ENCODE results near the gene OVCA2. TPM values are rescaled to one million over a fixed set of nuclear protein-coding genes. Genes with fewer than 3 reads are reported as not detected.

The OVCA2 gene
- total RNA-seq, 1 donor from 2014 or later: 32.7 TPM

DNA sequence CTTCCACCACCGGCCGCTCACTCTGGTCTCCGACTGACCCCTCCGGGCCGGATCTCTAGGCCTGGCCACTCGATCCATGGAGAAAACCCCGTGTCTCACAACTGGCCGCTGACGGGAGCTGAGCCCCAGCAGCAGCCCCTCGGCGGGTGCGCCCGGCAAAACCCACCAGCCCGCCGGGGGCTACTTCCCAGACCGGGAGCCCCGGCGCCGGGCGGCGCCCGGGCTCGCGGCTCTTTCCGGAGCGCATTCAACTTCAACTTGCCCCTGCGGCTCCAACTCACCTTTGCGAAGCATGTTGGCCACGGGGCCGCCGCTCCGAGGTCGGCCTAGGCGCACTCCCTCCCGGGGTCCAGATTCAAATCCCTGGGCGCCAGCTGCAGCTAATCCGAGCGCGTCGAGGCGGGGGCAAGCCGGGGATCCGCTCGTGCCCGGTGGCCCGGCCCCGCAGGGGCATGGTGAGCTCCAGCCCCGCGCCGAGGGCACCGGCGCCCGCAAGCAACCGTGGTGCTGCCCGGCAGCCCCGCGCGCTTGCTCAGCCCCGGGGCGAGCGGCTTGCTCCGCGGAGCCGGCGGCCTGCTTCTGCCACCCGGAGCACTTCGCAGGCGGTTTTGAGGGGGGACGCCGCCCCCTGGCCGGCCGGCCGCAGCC lies 17.1 kb upstream of the OVCA2 start:
- H3K9me3 Mint-ChIP-seq (ENCODE audit: unreplicated experiment): no peaks in the 10 kb centered on the region
- peaks cover 15% of the 10 kb centered on the region for H3K4me1 Mint-ChIP-seq (ENCODE audit: unreplicated experiment)
- TF ChIP-seq, protein P1, sequence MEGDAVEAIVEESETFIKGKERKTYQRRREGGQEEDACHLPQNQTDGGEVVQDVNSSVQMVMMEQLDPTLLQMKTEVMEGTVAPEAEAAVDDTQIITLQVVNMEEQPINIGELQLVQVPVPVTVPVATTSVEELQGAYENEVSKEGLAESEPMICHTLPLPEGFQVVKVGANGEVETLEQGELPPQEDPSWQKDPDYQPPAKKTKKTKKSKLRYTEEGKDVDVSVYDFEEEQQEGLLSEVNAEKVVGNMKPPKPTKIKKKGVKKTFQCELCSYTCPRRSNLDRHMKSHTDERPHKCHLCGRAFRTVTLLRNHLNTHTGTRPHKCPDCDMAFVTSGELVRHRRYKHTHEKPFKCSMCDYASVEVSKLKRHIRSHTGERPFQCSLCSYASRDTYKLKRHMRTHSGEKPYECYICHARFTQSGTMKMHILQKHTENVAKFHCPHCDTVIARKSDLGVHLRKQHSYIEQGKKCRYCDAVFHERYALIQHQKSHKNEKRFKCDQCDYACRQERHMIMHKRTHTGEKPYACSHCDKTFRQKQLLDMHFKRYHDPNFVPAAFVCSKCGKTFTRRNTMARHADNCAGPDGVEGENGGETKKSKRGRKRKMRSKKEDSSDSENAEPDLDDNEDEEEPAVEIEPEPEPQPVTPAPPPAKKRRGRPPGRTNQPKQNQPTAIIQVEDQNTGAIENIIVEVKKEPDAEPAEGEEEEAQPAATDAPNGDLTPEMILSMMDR (IDR thresholded peaks at IDR 0.05; ENCODE audit: unreplicated experiment): no peak
- H3K27ac Mint-ChIP-seq (ENCODE audit: unreplicated experiment): no peak overlapping the region
- H3K4me3 Mint-ChIP-seq (ENCODE audit: unreplicated experiment): no peak overlapping the region
- peaks cover 4% of the 10 kb centered on the region for H3K36me3 Mint-ChIP-seq (ENCODE audit: low read depth, unreplicated experiment)
- H3K27me3 Mint-ChIP-seq (ENCODE audit: unreplicated experiment): peaks cover 28% of the 10 kb centered on the region
- DNase-seq (ENCODE audit: low spot score): no peak

DNA sequence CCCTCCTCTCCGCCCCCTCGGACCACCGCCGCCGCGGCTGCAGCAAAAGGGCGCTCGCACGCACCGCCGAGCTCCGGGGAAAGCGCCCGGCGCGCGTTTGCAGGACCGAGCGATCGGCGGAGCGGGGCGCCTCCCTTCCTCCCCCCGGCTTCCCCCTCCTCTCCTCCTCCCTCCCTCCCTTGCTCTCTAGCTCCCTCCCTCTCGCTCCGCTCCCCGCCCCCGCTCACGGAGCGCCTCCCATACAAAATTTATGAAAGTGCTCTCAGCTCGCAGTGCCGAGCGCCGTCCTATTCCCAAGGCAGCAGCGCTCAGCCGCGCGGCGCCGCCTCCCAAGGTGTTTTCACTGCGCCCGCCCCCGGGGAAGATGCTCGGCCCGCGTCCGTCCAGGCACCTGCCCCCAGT lies 16.6 kb upstream of the OVCA2 start, which contains the start of gene RTN4RL1:
Gene RTN4RL1 (minus strand): TSS at position 115 of the 402 bp plus-strand sequence. CDS start 469 bp downstream, outside the sequence.
- peaks cover 25% of the 10 kb centered on the region for H3K27me3 Mint-ChIP-seq (ENCODE audit: unreplicated experiment)
- peak within 1 kb of the TSS; percentile 56 for H3K4me3 Mint-ChIP-seq (ENCODE audit: unreplicated experiment)
- H3K9me3 Mint-ChIP-seq (ENCODE audit: unreplicated experiment): no peaks in the 10 kb centered on the region
- H3K4me1 Mint-ChIP-seq (ENCODE audit: unreplicated experiment): peaks cover 11% of the 10 kb centered on the region
- H3K27ac Mint-ChIP-seq (ENCODE audit: unreplicated experiment): peak within 1 kb of the TSS; percentile 72
- TF ChIP-seq, protein P1 (IDR thresholded peaks at IDR 0.05; ENCODE audit: unreplicated experiment): no peak
- no peak for DNase-seq (ENCODE audit: low spot score)
- H3K36me3 Mint-ChIP-seq (ENCODE audit: low read depth, unreplicated experiment): peaks cover 4% of the 10 kb centered on the region

DNA sequence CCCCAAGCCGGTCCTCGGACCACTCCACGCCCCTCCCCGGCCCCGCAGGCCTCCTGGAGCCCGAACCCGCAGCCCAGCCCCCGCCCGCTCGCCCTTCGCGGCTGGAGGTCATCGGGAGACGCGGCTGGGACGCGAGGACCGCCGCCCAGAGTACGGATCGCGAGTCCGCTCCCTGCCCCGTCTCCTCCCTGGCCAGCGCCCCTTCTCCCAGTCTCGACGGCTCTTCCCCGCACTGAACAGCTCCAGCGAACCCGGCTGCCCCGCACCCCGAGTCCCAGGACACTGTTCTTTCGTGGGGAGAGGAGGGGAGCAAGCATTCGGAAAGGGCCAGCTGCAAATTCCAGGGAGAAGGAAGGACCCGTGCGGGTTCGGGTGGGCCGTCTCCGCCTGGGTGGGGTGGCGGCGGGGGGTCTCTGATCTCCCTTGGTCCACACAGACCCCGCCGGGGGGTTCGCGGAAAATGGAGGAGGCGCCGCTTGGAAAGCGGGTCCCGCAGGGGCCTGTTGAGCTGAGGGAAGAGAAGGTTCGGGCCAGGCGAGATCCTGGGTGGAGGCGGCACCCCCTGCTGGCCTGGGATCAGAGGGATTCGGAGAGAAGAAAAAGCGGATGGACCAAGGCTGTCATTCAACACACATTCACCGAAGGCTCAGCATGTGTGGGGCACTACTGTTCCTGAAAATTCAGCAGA lies 16.1 kb upstream of the OVCA2 start:
- Mint-ChIP-seq H3K27ac (ENCODE audit: unreplicated experiment) (peak overlapping the region; percentile 72), H3K4me1 (ENCODE audit: unreplicated experiment) (peaks cover 13% of the 10 kb centered on the region), H3K27me3 (ENCODE audit: unreplicated experiment) (peaks cover 22% of the 10 kb centered on the region), H3K4me3 (ENCODE audit: unreplicated experiment) (peak overlapping the region; percentile 56), H3K9me3 (ENCODE audit: unreplicated experiment) (no peaks in the 10 kb centered on the region), H3K36me3 (ENCODE audit: low read depth, unreplicated experiment) (peaks cover 4% of the 10 kb centered on the region)
- TF ChIP-seq, protein P1 (IDR thresholded peaks at IDR 0.05; ENCODE audit: unreplicated experiment): peak; percentile 49
- DNase-seq (ENCODE audit: low spot score): peak; percentile 77

DNA sequence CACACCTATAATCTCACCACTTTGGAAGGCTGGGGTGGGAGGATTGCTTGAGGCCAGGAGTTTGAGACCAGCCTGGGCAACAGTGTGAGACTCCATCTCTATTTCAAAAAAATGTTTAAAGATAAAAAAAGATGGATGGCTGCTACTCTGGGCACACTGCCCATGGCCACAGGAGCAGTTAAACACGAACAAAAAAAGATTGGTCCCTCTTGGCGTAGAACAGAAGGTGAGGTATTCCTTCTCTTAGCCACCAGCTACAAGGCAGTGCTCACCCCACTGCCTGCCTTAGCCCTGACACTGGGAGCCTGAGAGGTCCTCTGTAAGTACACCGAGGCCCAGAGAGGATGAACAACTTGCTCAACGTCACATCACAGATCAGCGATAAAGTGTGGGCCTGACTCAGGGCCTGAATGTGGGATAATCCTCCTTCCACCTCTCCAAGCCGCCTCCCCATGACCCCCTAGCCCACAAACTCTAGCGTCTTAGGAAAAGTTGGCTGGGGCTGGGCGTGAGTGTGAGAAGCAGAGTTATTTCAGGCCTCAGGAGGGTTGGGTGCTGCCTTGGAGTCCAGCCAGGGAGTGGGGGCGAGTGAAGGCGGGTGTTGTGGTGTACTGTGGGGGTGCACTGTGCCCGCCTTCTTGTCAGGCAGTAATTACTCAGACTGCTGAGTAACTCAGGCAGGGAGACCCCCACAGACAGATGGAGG lies 14.1 kb upstream of the OVCA2 start:
- Mint-ChIP-seq H3K27me3 (ENCODE audit: unreplicated experiment) (peaks cover 18% of the 10 kb centered on the region), H3K9me3 (ENCODE audit: unreplicated experiment) (no peaks in the 10 kb centered on the region), H3K36me3 (ENCODE audit: low read depth, unreplicated experiment) (peaks cover 4% of the 10 kb centered on the region), H3K27ac (ENCODE audit: unreplicated experiment) (no peak overlapping the region), H3K4me3 (ENCODE audit: unreplicated experiment) (no peak overlapping the region), H3K4me1 (ENCODE audit: unreplicated experiment) (peaks cover 10% of the 10 kb centered on the region)
- no peak for DNase-seq (ENCODE audit: low spot score)
- TF ChIP-seq, protein P1 (IDR thresholded peaks at IDR 0.05; ENCODE audit: unreplicated experiment): no peak
